IMR-90 (cell line): Measurements from ENCODE around the gene TOM1. TPM values are rescaled to one million over a fixed set of nuclear protein-coding genes. Genes with fewer than 3 reads are reported as not detected.

Experiments used
- ATAC-seq: fragments of 200-7000 bp; cut with Tn5 transposase; 2 replicates; pipeline ENCODE4 v1.9.1; 2020; ENCODE audit warnings: low read depth, mild to moderate bottlenecking, moderate library complexity
- BruUV-seq: library from RNA; stranded (reverse); fragments of 400-500 nt; replicated peaks from 2 replicates; lab custom pipeline; 2021; lab: Mats Ljungman, UMichigan
- CTCF ChIA-PET: fragments of 300-600 bp; formaldehyde crosslinking; extraction: SDS; loops from one replicate; lab custom pipeline; 2021; ENCODE audit warnings: antibody characterized with exemption; lab: Yijun Ruan, JAX
- POLR2A ChIA-PET: fragments of 300-600 bp; sonication (Branson Sonifier 250); formaldehyde crosslinking; loops from one replicate; lab custom pipeline; 2022; ENCODE audit warnings: antibody characterized with exemption; ENCODE audit not compliant: unreplicated experiment; lab: Charles Lee
- DNase-seq: peaks from one replicate; pipeline ENCODE4 v3.0.0; 2013
- H2AFZ ChIP-seq: replicated peaks from 2 replicates; pipeline ENCODE3; 2013; ENCODE audit warnings: low read length, mild to moderate bottlenecking; ENCODE audit not compliant: poor library complexity
- H2AK5ac ChIP-seq: 2 replicates; pipeline ENCODE4 v1.6.1; 2013; ENCODE audit warnings: low read depth, low read length, inconsistent platforms
- H2AK9ac ChIP-seq: replicated peaks from 2 replicates; pipeline ENCODE3; 2013; ENCODE audit warnings: mild to moderate bottlenecking, low read depth, low read length, moderate library complexity; ENCODE audit not compliant: poor library complexity
- H2BK120ac ChIP-seq: 2 replicates; pipeline ENCODE4 v1.6.1; 2013; ENCODE audit warnings: low read depth, low read length, inconsistent platforms
- H2BK15ac ChIP-seq: 3 replicates; pipeline ENCODE4 v1.6.1; 2013; ENCODE audit warnings: low read depth, low read length, inconsistent platforms
- H2BK20ac ChIP-seq: 2 replicates; pipeline ENCODE4 v1.6.1; 2013; ENCODE audit warnings: low read depth, mild to moderate bottlenecking, inconsistent platforms, low read length, moderate library complexity
- H2BK5ac ChIP-seq: 2 replicates; pipeline ENCODE4 v1.6.1; 2013; ENCODE audit warnings: mild to moderate bottlenecking, low read depth, low read length, inconsistent platforms; ENCODE audit not compliant: poor library complexity, severe bottlenecking
- H3K14ac ChIP-seq: replicated peaks from 2 replicates; pipeline ENCODE4 v1.6.1; 2013; ENCODE audit warnings: low read depth, low read length, inconsistent platforms
- H3K18ac ChIP-seq: 2 replicates; pipeline ENCODE4 v1.6.1; 2013; ENCODE audit warnings: low read depth, low read length, control low read depth
- H3K23ac ChIP-seq: 2 replicates; pipeline ENCODE4 v1.6.1; 2013; ENCODE audit warnings: low read depth, low read length, inconsistent platforms
- H3K27ac ChIP-seq: 2 replicates; pipeline ENCODE4 v1.5.1; 2013; ENCODE audit warnings: mild to moderate bottlenecking, control low read depth, low read length; ENCODE audit not compliant: insufficient read depth
- H3K27me3 ChIP-seq: 2 replicates; pipeline ENCODE4 v1.6.1; 2013; ENCODE audit warnings: low read length; ENCODE audit not compliant: control insufficient read depth, insufficient read depth
- H3K36me3 ChIP-seq: 2 replicates; pipeline ENCODE4 v1.6.1; 2013; ENCODE audit warnings: low read length, mixed read lengths; ENCODE audit not compliant: control insufficient read depth, insufficient read depth
- H3K4ac ChIP-seq: 2 replicates; pipeline ENCODE4 v1.6.1; 2013; ENCODE audit warnings: low read depth, low read length, inconsistent platforms
- H3K4me1 ChIP-seq: 2 replicates; pipeline ENCODE4 v1.6.1; 2013; ENCODE audit warnings: low read length, mixed read lengths; ENCODE audit not compliant: control insufficient read depth, insufficient read depth
- H3K4me2 ChIP-seq: 2 replicates; pipeline ENCODE4 v1.6.1; 2013; ENCODE audit warnings: low read depth, mild to moderate bottlenecking, control low read depth, low read length, moderate library complexity
- H3K4me3 ChIP-seq: 2 replicates; pipeline ENCODE4 v1.5.1; 2013; ENCODE audit warnings: low read depth, mild to moderate bottlenecking, control low read depth, low read length, moderate library complexity; ENCODE audit not compliant: insufficient read depth
- H3K56ac ChIP-seq: 2 replicates; pipeline ENCODE4 v1.6.1; 2013; ENCODE audit warnings: low read length, inconsistent platforms; ENCODE audit not compliant: insufficient read depth; ENCODE audit errors: extremely low read depth
- H3K79me1 ChIP-seq, 2 experiments: 2 replicates each; pipeline ENCODE4 v1.6.1; 2013; ENCODE audit warnings: low read length in 2 of 2, inconsistent platforms in 1 of 2, low read depth in 1 of 2
- H3K9ac ChIP-seq: 2 replicates; pipeline ENCODE4 v1.6.1; 2013; ENCODE audit warnings: low read depth, low read length, control low read depth
- H3K9me1 ChIP-seq: 2 replicates; pipeline ENCODE4 v1.6.1; 2013; ENCODE audit warnings: low read length, inconsistent platforms; ENCODE audit not compliant: insufficient read depth
- H3K9me3 ChIP-seq: 2 replicates; pipeline ENCODE4 v1.6.1; 2013; ENCODE audit warnings: low read length; ENCODE audit not compliant: control insufficient read depth, insufficient read depth
- H4K20me1 ChIP-seq: 2 replicates; pipeline ENCODE4 v1.6.1; 2013; ENCODE audit warnings: low read length, inconsistent platforms; ENCODE audit not compliant: insufficient read depth
- H4K5ac ChIP-seq: 2 replicates; pipeline ENCODE4 v1.6.1; 2013; ENCODE audit warnings: mild to moderate bottlenecking, low read depth, low read length, control low read depth
- H4K8ac ChIP-seq, 2 experiments: 2 replicates each; pipeline ENCODE4 v1.6.1; 2013; ENCODE audit warnings: low read depth in 2 of 2, low read length in 2 of 2, control low read depth in 1 of 2, inconsistent platforms in 1 of 2
- H4K91ac ChIP-seq: 2 replicates; pipeline ENCODE4 v1.6.1; 2013; ENCODE audit warnings: low read depth, low read length, inconsistent platforms; ENCODE audit not compliant: insufficient read depth
- BHLHE40 ChIP-seq: fragments of 150-350 bp; IDR thresholded peaks from 2 replicates; pipeline ENCODE4 v1.6.1; 2016; ENCODE audit warnings: mild to moderate bottlenecking, low read depth, low read length
- CEBPB ChIP-seq: IDR thresholded peaks from 2 replicates; pipeline ENCODE4 v1.6.1; 2012; ENCODE audit warnings: low read depth, low read length, improper control_type of control experiment
- CHD1 ChIP-seq: IDR thresholded peaks from 2 replicates; pipeline ENCODE4 v1.6.1; 2012; ENCODE audit warnings: low read depth, low read length, improper control_type of control experiment
- CTCF ChIP-seq: conservative IDR thresholded peaks from 2 replicates; pipeline ENCODE4 v1.5.1; 2012; ENCODE audit warnings: mild to moderate bottlenecking, low read depth, low read length, improper control_type of control experiment
- FOS ChIP-seq: fragments of 150-350 bp; IDR thresholded peaks from 2 replicates; pipeline ENCODE4 v1.6.1; 2016; ENCODE audit warnings: low read depth, low read length
- MAFK ChIP-seq: IDR thresholded peaks from 2 replicates; pipeline ENCODE4 v1.6.1; 2012; ENCODE audit warnings: low read depth, low read length, improper control_type of control experiment
- MAZ ChIP-seq: IDR thresholded peaks from 2 replicates; pipeline ENCODE4 v1.6.1; 2012; ENCODE audit warnings: low read depth, mild to moderate bottlenecking, low read length, improper control_type of control experiment, moderate library complexity, borderline replicate concordance
- MXI1 ChIP-seq: IDR thresholded peaks from 2 replicates; pipeline ENCODE4 v1.6.1; 2012; ENCODE audit warnings: low read depth, mild to moderate bottlenecking, low read length, moderate library complexity, borderline replicate concordance
- NFE2L2 ChIP-seq: fragments of 150-350 bp; IDR thresholded peaks from 2 replicates; pipeline ENCODE4 v1.6.1; 2016; ENCODE audit warnings: low read depth, mild to moderate bottlenecking, low read length
- RAD21 ChIP-seq: IDR thresholded peaks from 2 replicates; pipeline ENCODE4 v1.6.1; 2012; ENCODE audit warnings: low read length, improper control_type of control experiment
- RCOR1 ChIP-seq: IDR thresholded peaks from 2 replicates; pipeline ENCODE4 v1.6.1; 2012; ENCODE audit warnings: mild to moderate bottlenecking, low read length, improper control_type of control experiment; ENCODE audit not compliant: insufficient replicate concordance
- RFX5 ChIP-seq: IDR thresholded peaks from 2 replicates; pipeline ENCODE4 v1.8.0; 2012; ENCODE audit warnings: low read depth, mild to moderate bottlenecking, low read length, moderate library complexity
- SMC3 ChIP-seq: fragments of 150-350 bp; IDR thresholded peaks from 2 replicates; pipeline ENCODE4 v1.6.1; 2016; ENCODE audit warnings: low read depth, mild to moderate bottlenecking, antibody characterized with exemption, low read length, moderate library complexity
- WGBS, 2 experiments: methylation state at CpG; one replicate each; pipeline versions ENCODE4 v1.1.5 to v1.1.7; 2013; ENCODE audit warnings: missing lambda C conversion rate in 2 of 2; ENCODE audit not compliant: insufficient read length in 1 of 2; ENCODE audit errors: extremely low coverage in 2 of 2; 5-methylcytosine and 5-hydroxymethylcytosine counted together
- dilution Hi-C: fragments of 300-500 bp; cut with HindIII; formaldehyde crosslinking; loops from one replicate; pipeline ENCODE4 v1.14.3; 2018; ENCODE audit warnings: low sequenced_read_pairs; ENCODE audit not compliant: unreplicated experiment
- in situ Hi-C: fragments of 300-500 bp; cut with MboI; formaldehyde crosslinking; loops from 3 replicates; pipeline ENCODE4 v1.14.3; 2019; ENCODE audit warnings: low sequenced_read_pairs, inconsistent platforms, mixed read lengths
- intact Hi-C: fragments of 100-400 bp; cut with micrococcal nuclease; formaldehyde crosslinking; loops from 2 replicates; pipeline ENCODE4 v1.10.0; 2022
- polyA plus RNA-seq, 3 experiments: library from polyadenylated mRNA; depleted of rRNA; stranded (reverse); fragments of >200 nt; gene quantifications; 2 replicates each; pipeline ENCODE4 v1.2.3, GENCODE V29; 2012; ENCODE audit warnings: low replicate concordance in 1 of 3
- total RNA-seq: library from RNA; depleted of rRNA; stranded (reverse); fragments of >200 nt; gene quantifications from 2 replicates; pipeline ENCODE4 v1.2.3, GENCODE V29; 2012

Gene TOM1
- total and polyA plus RNA-seq, 2 of the 4 experiments (the other 2 are of a cell fraction) = 38.0 to 46.4 TPM

DNA sequence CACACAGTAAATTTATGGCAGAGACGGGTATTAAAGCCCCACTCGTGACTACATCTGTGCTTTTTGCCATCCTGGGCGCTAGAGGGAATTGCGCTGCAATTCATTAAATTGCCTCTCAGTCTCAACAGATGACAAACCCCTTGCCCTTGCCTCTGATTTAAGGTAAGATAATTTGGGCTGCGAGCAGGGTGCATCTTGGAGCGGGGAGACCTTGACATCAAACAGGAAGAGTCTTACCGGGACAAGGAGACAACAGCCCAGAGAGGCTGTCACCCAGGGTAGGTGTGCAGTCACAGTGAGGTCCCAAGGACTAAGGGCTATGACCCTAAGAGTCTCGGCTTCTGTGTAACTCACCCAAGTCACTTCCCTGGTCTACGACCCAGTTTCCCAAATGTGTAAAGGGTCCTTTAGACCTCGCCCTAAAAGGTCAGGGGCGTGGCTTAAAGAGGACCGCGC lies 449 bp upstream of the TOM1 start:
- ATAC-seq = no peak; the same call in 1 of the 2 replicates
- H3K9ac ChIP-seq = peak overlapping the region; percentile 70
- H2BK15ac ChIP-seq = peak overlapping the region; percentile 62; the same call in 1 of the 3 replicates
- H3K4me1 ChIP-seq = peaks cover 6% of the 10 kb centered on the region
- no TSS peak for BruUV-seq
- TF ChIP-seq RFX5 (no peak), MXI1 (no peak), RCOR1 (no peak), CEBPB (no peak), NFE2L2 (no peak), MAFK (no peak), SMC3 (no peak), RAD21 (no peak), CTCF (no peak), FOS (no peak), CHD1 (no peak), MAZ (no peak), BHLHE40 (no peak)
- no peak overlapping the region; the same call in 1 of the 2 replicates for H3K23ac ChIP-seq
- intact Hi-C loops = no loop called here
- no peak overlapping the region for H2BK20ac ChIP-seq
- peak overlapping the region; percentile 77 for H3K4me2 ChIP-seq
- H3K14ac ChIP-seq = peak overlapping the region; percentile 16; the same call in 1 of the 2 replicates
- 0% methylated on average over 4 of the region's 13 CpGs; no CpG with 5 or more reads in 1 of the 2 experiments for WGBS, 2 experiments
- peak overlapping the region; percentile 76 for H4K91ac ChIP-seq
- peak overlapping the region; percentile 77; the same call in 1 of the 2 replicates for H2AK5ac ChIP-seq
- H2AFZ ChIP-seq = peak overlapping the region; percentile 98
- no peak for DNase-seq
- H4K8ac ChIP-seq = peak overlapping the region; percentile 58 to 85
- POLR2A ChIA-PET = interaction anchor here (0.6 to 1.1 kb wide), 3 partner anchors 13 to 31 kb away, joined by 3 read pairs; no protein-coding TSS in a partner anchor
- H3K4ac ChIP-seq = peak overlapping the region; percentile 42
- H4K5ac ChIP-seq = peak overlapping the region; percentile 72
- H3K4me3 ChIP-seq = peak overlapping the region; percentile 64
- H4K20me1 ChIP-seq = peaks cover 9% of the 10 kb centered on the region; the same call in 1 of the 2 replicates
- no peaks in the 10 kb centered on the region for H3K27me3 ChIP-seq
- CTCF ChIA-PET = interaction anchor here (0.9 kb wide), 1 partner anchor 11 kb away, joined by 3 read pairs; no protein-coding TSS in a partner anchor
- in situ Hi-C loops = no loop called here
- peak overlapping the region; percentile 2; the same call in 1 of the 2 replicates for H2BK120ac ChIP-seq
- peak overlapping the region; percentile 12 for H3K18ac ChIP-seq
- peak overlapping the region; percentile 50 for H2BK5ac ChIP-seq
- no peaks in the 10 kb centered on the region for H3K9me3 ChIP-seq
- peak overlapping the region; percentile 74 for H3K27ac ChIP-seq
- H3K79me1 ChIP-seq = peaks cover 6 to 42% of the 10 kb centered on the region in 2 experiments
- H3K36me3 ChIP-seq = peaks cover 9% of the 10 kb centered on the region
- H3K9me1 ChIP-seq = peaks cover 18% of the 10 kb centered on the region
- dilution Hi-C loops = no loop called here
- H3K56ac ChIP-seq = no peak overlapping the region
- peak overlapping the region; percentile 83 for H2AK9ac ChIP-seq
